ENCODE measurements around the gene RGMA.
"Not testable (repeated sequence)": the region's sequence is repeated elsewhere in the genome, so short reads cannot be mapped to it uniquely, and the experiment has no call there.

RGMA gene

GRCh38 chr15:93066224-93066681, 22.8 kb downstream of the RGMA start:
- no peak for DNase-seq

DNA sequence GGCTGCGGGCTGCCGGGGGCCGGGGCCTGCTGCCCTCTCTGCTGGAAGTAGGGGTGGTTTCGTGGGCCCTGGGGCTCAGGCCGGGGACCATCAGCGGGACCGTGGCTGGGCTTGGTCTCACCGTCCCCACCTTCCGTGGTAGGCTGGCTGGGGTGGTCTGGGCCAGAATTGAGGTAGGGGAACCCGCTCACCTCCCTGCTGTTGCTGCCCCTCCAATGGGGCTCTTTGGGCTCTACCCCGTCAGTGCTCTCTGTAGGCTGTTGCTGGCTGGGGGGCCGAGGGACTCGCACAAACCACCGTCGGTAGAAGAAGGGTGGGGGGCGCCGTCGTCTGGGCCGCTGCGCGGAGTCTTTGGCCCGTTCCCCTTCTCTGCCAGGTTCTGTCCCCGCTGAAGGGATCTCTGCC, 23.4 kb downstream of the RGMA start:
- DNase-seq: no peak

DNA sequence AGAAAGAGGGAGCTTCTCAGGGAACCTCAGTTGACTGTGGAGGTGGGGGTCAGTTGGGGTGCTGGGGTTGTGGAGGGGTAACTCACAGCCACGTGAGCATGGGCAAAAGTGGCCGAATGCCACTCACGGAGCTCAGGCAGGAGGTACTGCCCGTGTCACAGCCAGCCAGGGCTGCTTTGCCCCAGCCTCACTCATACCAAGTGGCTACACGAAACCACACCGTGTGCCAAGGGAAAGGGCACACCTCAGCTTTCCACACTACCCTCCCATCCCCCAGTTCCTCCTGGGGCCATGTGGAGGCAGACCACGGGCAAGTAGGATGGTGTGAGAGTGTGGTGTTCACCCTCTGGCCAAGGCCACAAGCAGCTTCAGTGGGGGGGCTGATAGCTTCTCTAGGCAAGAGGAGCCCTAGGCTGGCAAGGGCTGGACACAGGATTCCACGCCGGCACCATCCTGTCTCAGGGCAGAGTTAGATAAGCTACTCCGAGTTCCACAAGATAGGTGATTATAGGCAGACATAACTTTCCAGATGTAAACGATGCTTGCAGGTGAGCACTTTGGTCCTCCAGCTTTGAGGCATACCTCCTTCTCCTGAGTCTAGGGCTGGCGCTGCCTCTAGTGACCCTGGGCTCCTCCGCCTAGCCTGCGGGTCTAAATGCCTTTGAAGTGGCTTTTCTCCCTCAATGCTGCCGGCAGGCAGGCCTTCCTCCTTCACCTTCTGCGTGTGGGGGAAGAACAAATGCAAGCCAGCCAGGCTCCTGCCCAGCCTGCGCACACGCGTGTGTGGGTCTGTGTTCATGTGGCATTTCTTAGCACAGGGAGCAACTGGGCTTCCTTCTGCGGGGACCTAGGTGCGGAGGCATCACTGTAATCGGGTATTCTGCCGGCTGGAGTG, 25.0 kb downstream of the RGMA start:
- no peak for DNase-seq

- DNase-seq: no peak
These were observed 25.7 kb downstream of the RGMA start for GRCh38 chr15:93063262-93063671.

GRCh38 chr15:93062628-93063261, 26.3 kb downstream of the RGMA start:
- not testable (repeated sequence) for DNase-seq

DNA sequence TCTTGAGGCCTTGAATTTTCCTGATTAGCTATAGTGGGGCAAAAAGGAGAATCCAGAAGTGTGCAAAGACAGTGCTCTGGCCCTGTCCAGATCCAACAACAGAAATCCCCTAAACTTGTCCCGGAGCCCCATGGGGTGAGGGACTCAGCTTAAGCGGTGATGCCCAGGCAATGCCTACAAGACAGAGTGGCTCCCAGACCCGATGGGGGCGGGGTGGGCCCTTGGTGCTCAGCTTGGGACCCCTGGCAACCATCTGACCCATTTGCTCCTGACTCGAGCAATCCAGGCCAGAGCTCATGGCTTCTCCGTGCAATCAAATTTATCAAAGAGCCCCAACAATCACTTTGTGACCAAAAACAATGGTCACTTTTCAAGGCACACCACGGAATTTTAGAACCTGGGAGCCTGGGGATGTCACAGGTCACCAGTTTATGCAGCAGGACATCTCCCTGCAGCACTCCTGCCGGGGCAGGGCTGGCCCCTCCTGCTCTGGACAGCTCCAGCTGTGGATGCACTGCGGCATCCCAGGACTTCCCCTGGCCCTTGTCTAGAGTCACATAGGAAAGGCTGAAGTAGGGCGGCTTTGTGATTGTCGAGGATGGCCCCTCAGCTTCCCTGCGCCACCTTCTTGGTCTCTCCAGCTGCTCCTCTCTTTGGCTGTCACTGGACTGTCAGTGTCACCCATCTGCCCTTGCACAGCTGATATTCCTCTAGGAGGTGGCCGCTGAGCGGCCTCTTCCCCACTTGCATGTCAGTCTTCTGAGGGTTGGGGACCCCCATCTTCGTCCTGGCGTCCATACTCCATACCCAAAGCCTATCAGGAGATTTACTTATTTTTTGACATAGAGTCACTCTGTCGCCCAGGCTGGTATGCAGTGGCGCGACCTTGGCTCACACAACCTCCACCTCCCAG, 28.4 kb downstream of the RGMA start:
- DNase-seq: no peak

DNA sequence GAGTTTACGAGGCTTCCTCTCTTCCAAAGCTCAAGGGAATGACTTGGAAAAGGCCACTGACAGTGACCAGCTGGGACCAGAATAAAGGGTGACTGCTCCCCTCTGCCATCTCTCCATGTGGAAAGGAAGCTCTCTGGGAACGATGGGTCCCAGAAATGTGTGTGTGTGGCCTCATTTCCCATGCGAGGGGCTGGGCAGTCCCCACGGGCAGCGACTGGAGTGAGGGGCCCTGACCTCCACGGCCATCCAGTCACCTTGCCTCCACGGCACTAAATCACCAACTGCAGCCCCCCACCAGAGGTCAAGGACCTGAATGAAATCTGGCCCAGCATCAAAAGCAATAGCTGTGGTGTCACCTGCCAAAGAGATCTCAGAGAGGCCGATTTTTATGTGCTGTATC, 29.6 kb downstream of the RGMA start:
- no peak for DNase-seq

GRCh38 chr15:93058904-93059427, 30.0 kb downstream of the RGMA start:
- no peak for DNase-seq

DNA sequence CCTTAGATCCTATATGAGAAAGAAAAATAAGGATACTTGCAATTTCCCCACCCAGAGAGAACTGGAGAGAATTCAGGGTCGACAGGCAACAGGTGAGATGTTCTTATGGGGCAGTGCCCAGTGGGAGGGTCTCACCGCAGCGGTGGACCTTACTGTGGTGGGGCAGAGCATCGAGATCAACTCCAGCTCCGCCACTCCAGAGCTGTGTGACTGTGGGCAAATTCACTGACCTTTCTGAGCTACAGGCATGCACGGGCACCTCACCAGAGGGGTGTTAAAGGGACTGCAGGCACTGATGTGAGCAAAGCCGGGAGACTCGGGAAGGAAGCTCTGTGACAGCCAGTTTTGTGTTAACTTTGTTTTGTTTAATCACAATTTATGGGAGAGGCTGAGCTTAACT, 30.9 kb downstream of the RGMA start:
- DNase-seq: no peak

DNA sequence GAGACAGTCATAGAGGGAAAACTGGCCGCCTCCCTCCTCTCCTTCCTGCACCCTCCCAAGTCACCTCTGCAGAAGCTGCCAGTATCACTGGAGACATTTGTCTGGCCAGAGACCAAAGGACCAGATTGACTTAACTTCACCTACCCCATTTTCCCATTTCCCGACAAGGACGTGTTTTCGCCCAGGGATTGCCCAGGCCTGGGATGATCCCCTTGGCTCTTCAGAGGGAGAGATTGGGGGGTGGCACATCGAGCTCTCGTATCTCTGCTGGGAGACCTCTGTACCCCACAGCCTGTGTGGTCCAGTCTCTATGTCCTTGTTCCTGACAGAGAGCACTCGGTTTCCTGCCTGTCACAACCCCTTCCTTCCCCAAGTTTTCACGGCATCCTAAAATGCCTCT, 31.4 kb downstream of the RGMA start:
- no peak for DNase-seq

DNA sequence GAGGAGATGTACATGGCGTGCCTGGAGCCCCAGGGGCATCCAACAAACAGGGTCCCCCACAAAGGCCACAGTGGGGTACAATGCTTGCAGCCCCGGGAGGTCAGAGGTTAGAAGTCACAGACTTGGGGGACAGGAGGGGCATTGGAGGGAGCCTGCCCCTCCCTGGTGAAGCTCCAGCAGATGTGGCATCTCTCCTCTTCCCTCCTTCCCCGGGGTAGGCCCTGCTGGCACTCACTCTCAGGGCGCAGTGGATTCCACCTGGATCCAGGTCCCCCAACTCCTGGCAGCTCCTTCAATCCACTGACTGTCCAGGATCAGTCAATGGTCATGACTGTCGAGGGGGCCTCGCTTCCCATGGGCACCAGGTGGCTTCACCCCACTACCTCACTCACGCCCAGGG, 32.2 kb downstream of the RGMA start:
- DNase-seq: no peak

GRCh38 chr15:93055211-93055610, 33.8 kb downstream of the RGMA start:
- DNase-seq: no peak

- no peak for DNase-seq
These were observed 36.7 kb downstream of the RGMA start for GRCh38 chr15:93052090-93052879.

DNA sequence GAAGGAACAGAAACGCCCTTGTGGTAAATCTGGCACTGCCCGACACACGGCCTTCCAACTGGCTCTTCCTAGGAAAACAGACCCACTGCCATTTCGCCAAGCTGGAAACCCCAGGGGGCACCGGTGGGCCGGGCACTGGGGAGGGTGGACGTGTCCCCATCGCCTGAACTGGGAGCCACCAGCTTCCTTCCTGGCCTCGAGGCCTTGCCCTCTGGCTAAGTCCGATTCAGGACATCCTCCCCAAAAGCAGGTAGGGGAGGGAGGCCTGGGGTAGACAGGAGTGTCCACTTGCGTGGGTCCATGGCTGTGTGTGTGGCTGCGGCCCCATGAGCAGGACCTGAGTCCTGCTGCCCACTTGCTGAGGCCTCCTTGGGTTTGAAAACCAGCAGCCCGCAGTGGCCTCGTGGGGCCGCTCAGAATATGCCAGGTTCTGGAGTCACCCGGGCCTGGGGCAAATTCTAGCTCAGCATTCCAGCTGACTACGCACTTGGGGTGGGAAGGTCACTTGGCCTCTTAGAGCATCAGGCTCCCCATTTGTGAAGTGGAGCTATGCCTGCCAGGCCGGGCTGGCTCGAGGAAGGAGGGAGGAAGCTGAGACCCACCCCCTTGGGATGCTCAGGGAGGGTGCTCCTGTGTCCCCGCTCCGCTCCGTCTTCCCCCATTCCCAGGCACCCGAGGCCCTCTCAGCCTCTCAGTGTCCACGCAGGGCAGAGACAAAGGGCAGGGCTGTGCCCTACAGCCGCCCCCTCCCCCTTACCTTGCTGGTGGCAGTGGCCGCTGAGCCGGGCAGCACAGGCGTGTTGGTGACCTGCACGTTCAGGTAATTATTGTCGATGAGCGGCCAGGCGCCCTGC, 37.5 kb downstream of the RGMA start:
- DNase-seq: no peak

DNA sequence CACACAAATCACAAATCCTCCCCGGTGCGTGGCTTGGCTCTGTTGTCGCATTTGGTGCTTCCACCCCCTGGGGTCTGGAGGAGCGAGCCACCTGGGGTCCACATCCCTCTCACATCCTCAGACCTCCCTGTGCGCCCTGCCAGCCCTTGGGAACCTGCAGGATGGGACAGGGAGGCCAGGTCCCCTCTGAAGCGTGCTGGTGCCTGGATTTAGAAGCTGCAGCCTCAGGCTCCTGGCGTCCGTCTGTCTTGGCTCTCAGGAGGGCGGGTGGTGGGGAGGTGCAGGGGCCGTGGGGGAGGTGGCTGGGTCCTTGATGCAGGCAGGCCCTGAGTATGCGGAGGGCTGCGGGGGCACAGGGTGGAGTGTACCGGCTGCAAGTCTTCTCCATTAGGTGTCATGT, 38.4 kb downstream of the RGMA start:
- DNase-seq: no peak

- no peak for DNase-seq
These were observed 39.0 kb downstream of the RGMA start for GRCh38 chr15:93049914-93050578.

DNA sequence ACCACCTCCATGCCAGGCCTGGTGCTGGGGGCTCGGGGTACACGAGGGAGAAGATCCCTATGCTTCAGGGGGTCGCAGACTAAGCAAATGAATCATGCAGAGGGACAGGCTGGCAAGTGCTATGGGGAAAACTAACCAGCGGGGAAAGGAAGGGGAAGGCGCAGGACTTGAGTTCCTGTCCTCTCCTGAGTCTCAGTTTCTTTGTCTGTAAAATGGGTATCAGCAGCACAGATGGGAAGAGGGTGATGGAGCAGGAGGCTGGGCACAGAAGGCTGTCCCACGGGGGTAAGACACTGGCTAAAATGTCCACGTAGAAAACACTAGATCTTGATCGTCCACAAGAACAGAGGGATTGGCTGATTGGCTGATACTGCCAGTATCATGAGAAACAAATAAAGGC, 39.8 kb downstream of the RGMA start:
- no peak for DNase-seq

DNA sequence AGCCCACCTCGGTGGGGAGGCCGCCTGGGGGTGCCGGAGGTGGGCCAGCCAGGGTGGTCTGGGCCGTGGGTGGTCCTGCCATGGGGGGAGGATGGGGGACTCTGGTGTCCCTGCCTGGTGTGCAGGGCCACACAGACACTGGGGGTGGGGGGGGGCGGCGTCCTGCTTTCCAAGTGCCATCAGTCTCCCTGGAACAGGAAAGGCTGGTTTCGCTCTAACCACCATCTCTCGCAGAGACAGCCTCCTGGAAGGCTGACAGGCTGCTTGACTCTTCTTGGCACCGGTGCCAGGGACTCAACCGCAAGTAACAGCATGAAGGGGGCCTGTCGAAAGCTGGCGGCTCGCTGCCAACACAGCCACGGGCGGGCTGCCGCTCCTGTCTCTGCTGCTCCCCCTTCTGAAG, 40.3 kb downstream of the RGMA start:
- DNase-seq: no peak

- DNase-seq: no peak
These were observed 40.6 kb downstream of the RGMA start for GRCh38 chr15:93048426-93048721.

GRCh38 chr15:93047621-93048425, 41.2 kb downstream of the RGMA start:
- no peak for DNase-seq
